Pancreas (tissue), 10 donors: Measurements from ENCODE around the gene TMEM256. TPM values are rescaled to one million over a fixed set of nuclear protein-coding genes. Genes with fewer than 3 reads are reported as not detected.

Source experiments
- ATAC-seq, 4 donors: fragments of 200-7000 bp; cut with Tn5 transposase; one replicate each; pipeline versions ENCODE4 v1.8.0 to v1.9.1; 2020; ENCODE audit warnings: mild to moderate bottlenecking in 4 of 4, moderate library complexity in 4 of 4
- DNase-seq, 6 donors: peaks; one replicate each; pipeline ENCODE4 v3.0.0-alpha.2; 2020
- FAIRE-seq: peaks from 2 replicates; lab custom pipeline; 2012; peaks lifted over from hg19 to GRCh38; lab: Jason Lieb, UNC
- H3K27ac ChIP-seq, 4 donors: fragments of 200-600 bp; sonication (generic); 1 replicate in 3 of 4; 2 replicates in 1 of 4; pipeline versions ENCODE4 v1.5.0 to v1.8.0; 2020
- H3K27me3 ChIP-seq, 4 donors: fragments of 200-600 bp; one replicate each; pipeline ENCODE4 v1.8.0; 2021
- H3K36me3 ChIP-seq, 3 donors: fragments of 200-600 bp; sonication (generic) in 1 of 3; one replicate each; pipeline versions ENCODE4 v1.5.0 to v1.8.0; 2020 to 2021
- H3K4me1 ChIP-seq, 3 donors: fragments of 200-600 bp; one replicate each; pipeline ENCODE4 v1.8.0; 2021
- H3K4me3 ChIP-seq, 4 donors: fragments of 200-600 bp; sonication (generic) in 2 of 4; one replicate each; pipeline versions ENCODE4 v1.5.0 to v1.8.0; 2020 to 2021
- H3K9me3 ChIP-seq, 4 donors: fragments of 200-600 bp; one replicate each; pipeline ENCODE4 v1.8.0; 2021
- CTCF ChIP-seq, 4 donors: fragments of 200-600 bp; sonication (generic) in 3 of 4; IDR thresholded peaks; one replicate each; pipeline versions ENCODE4 v1.5.0 to v1.8.0; 2021; ENCODE audit warnings: antibody characterized with exemption in 4 of 4
- WGBS, 2 donors: extraction: QIAGEN DNeasy Blood & Tissue Kit; methylation state at CpG; one replicate each; pipeline ENCODE4 v1.1.7; 2013; 5-methylcytosine and 5-hydroxymethylcytosine counted together
- intact Hi-C, 3 donors: fragments of 100-400 bp; cut with DNase I; formaldehyde crosslinking; loops; one replicate each; pipeline versions ENCODE4 v1.11.1 to v1.14.2; 2022
- polyA plus RNA-seq, 2 donors: library from polyadenylated mRNA; stranded (reverse); fragments of 200-250 nt; gene quantifications; one replicate each; pipeline ENCODE4 v1.2.3, GENCODE V29; 2013
- total RNA-seq, 6 donors: library from RNA; stranded (reverse); fragmentation: NEBNext Ultra II Directional in 4 of 6; extraction: Animal tissue kit (Norgen Biotek cat#: 25700) in 4 of 6; gene quantifications; one replicate each; pipeline versions ENCODE4 v1.2.1 to v1.2.4, GENCODE V29; 2021 to 2023
- donor health status: healthy with polysubstance abuse.
- donor health status: DM: no; HTN: no; CAD: no; lungs with moderate emphysema.
- donor health status: DM: no; HTN: no; CAD: no.
- donor health status: control.
- donor health status: control.
- donor health status: Bipolar disorder and iron deficiency.
- donor health status: DM: yes; HTN: yes; CAD: no.
- donor health status: DM: no; HTN: no; CAD: no.
- donor health status: DM: no; HTN: no; CAD: no.
- donor health status: DM: yes; HTN: yes; CAD: no.

The TMEM256 gene
- total and polyA plus RNA-seq, 8 donors: 32.8 to 119 (median 51.2) TPM

GRCh38 chr17:7406235-7406825 lies 2.4 kb upstream of the TMEM256 start:
- TF ChIP-seq CTCF (IDR thresholded peaks at IDR 0.05): no peak
- peaks cover 2 to 10% (median 8%) of the 10 kb centered on the region in 3 donors for H3K4me1 ChIP-seq
- ATAC-seq (no peak), DNase-seq (peak in 1 of 6 donors; percentile 35), FAIRE-seq (no peak)
- no peaks in the 10 kb centered on the region for H3K36me3 ChIP-seq
- no peak overlapping the region for H3K4me3 ChIP-seq
- WGBS, 2 donors: 51 to 56% methylated on average over 11 to 12 of the region's 12 CpGs
- intact Hi-C loops: no loop called here
- H3K9me3 ChIP-seq: no peaks in the 10 kb centered on the region
- no peak overlapping the region for H3K27ac ChIP-seq
- H3K27me3 ChIP-seq: no peaks in the 10 kb centered on the region

- Histone ChIP-seq H3K27me3 (no peaks in the 10 kb centered on the region), H3K27ac (peak overlapping the region in 1 of 4 donors; percentile 50), H3K4me3 (peak overlapping the region; percentile 45 to 65 (median 54)), H3K9me3 (no peaks in the 10 kb centered on the region), H3K36me3 (no peaks in the 10 kb centered on the region), H3K4me1 (peaks cover 2 to 10% (median 8%) of the 10 kb centered on the region in 3 donors)
- ATAC-seq: no peak
- WGBS, 2 donors: 27 to 31% methylated on average over 31 to 38 of the region's 38 CpGs
- DNase-seq: peak in 1 of 6 donors; percentile 62
- no peak for FAIRE-seq
- TF ChIP-seq CTCF (IDR thresholded peaks at IDR 0.05): no peak
- intact Hi-C loops: no loop called here
Observed at GRCh38 chr17:7405350-7406234, 1.7 kb upstream of the TMEM256 start.

- FAIRE-seq: no peak
Observed at GRCh38 chr17:7404737-7405349, 946 bp upstream of the TMEM256 start.

GRCh38 chr17:7403727-7403976 lies 245 bp downstream of the TMEM256 start:
- Histone ChIP-seq H3K9me3 (no peaks in the 10 kb centered on the region), H3K27me3 (no peaks in the 10 kb centered on the region), H3K4me3 (peak overlapping the region; percentile 39 to 69 (median 58)), H3K27ac (peak overlapping the region; percentile 70 to 88 (median 85)), H3K36me3 (no peaks in the 10 kb centered on the region), H3K4me1 (peaks cover 2 to 10% (median 8%) of the 10 kb centered on the region in 3 donors)
- TF ChIP-seq CTCF (IDR thresholded peaks at IDR 0.05): no peak
- ATAC-seq: peak; percentile 38 to 56 (median 51)
- intact Hi-C loops: no loop called here
- no peak for FAIRE-seq
- WGBS, 2 donors: 0 to 1% methylated on average over 10 to 13 of the region's 13 CpGs
- DNase-seq: no peak

More at GRCh38 chr17:7404737-7405349, 946 bp upstream of the TMEM256 start:
- Histone ChIP-seq H3K27me3 (no peaks in the 10 kb centered on the region), H3K4me3 (peak overlapping the region; percentile 45 to 65 (median 54)), H3K4me1 (peaks cover 2 to 10% (median 8%) of the 10 kb centered on the region in 3 donors), H3K9me3 (no peaks in the 10 kb centered on the region), H3K27ac (peak overlapping the region in 2 of 4 donors; percentile 50 to 87), H3K36me3 (no peaks in the 10 kb centered on the region)
- WGBS, 2 donors: 0 to 2% methylated on average over 42 to 63 of the region's 65 CpGs
- TF ChIP-seq CTCF (IDR thresholded peaks at IDR 0.05): no peak
- ATAC-seq (peak; percentile 32 to 60 (median 44)), DNase-seq (peak; percentile 55 to 89 (median 72))
- intact Hi-C loops: no loop called here
